MM.1S (cell line): ENCODE measurements around the gene NSD2.

Source experiments
- EZH2 ChIP-seq: fragments of 300-600 bp; sonication (generic); optimal IDR thresholded peaks from 2 replicates; pipeline ENCODE3; 2017; ENCODE audit warnings: low read depth, mild to moderate bottlenecking, antibody characterized with exemption, low read length, mixed read lengths
- TF ChIP-seq, protein P1 (sequence below): fragments of 300-600 bp; sonication (generic); IDR thresholded peaks from 2 replicates; pipeline ENCODE4 v1.5.1; 2016; ENCODE audit warnings: antibody characterized with exemption, low read length, mixed read lengths

DNA sequence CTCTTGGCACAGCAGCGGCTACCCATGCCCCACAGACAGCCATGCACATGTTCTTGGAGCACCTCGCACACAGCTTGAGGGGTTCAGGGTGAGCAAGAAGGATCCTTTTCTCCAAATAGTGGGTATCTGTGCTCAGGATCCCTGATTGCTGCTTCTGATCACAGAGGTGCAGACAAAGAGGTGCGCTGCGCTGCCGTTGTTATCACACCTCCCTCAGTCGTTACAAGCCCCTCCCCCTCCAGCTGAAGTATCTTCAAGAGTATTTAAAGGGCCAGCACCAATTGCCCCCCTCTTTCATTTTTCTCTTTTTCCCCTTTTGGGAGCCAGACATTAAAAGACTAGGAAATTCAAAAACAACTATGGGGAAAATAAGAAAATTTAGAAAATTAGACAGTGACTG, 93.2 kb downstream of the NSD2 start:
- TF ChIP-seq, protein P1, sequence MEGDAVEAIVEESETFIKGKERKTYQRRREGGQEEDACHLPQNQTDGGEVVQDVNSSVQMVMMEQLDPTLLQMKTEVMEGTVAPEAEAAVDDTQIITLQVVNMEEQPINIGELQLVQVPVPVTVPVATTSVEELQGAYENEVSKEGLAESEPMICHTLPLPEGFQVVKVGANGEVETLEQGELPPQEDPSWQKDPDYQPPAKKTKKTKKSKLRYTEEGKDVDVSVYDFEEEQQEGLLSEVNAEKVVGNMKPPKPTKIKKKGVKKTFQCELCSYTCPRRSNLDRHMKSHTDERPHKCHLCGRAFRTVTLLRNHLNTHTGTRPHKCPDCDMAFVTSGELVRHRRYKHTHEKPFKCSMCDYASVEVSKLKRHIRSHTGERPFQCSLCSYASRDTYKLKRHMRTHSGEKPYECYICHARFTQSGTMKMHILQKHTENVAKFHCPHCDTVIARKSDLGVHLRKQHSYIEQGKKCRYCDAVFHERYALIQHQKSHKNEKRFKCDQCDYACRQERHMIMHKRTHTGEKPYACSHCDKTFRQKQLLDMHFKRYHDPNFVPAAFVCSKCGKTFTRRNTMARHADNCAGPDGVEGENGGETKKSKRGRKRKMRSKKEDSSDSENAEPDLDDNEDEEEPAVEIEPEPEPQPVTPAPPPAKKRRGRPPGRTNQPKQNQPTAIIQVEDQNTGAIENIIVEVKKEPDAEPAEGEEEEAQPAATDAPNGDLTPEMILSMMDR = no peak
- no peak for TF ChIP-seq EZH2
